ENCODE results near the gene C11orf91. TPM values are rescaled to one million over a fixed set of nuclear protein-coding genes. Genes with fewer than 3 reads are reported as not detected.
A peak's percentile ranks its signal among the peaks of the same experiment; 100 is the strongest.

Gene C11orf91
- total RNA-seq, 2 experiments from 2014 or later = not detected

- Mint-ChIP-seq H3K4me1 (ENCODE audit: low read depth) (peaks cover 3% of the 10 kb centered on the region), H3K36me3 (ENCODE audit: low read depth) (no peaks in the 10 kb centered on the region), H3K9me3 (no peaks in the 10 kb centered on the region), H3K27me3 (ENCODE audit: low read depth) (peaks cover 7% of the 10 kb centered on the region), H3K27ac (no peak overlapping the region), H3K4me3 (no peak overlapping the region)
- intact Hi-C loops (cut with micrococcal nuclease) = loop anchor here (5.0 kb wide), 1 partner anchor 72 kb away; no protein-coding TSS in a partner anchor
- CTCF ChIA-PET = interaction anchor here (1.1 kb wide), 1 partner anchor 9 kb away, joined by 6 read pairs; no protein-coding TSS in a partner anchor
- no peak for DNase-seq
Measured at GRCh38 chr11:33694346-33695050, 6.1 kb downstream of the C11orf91 start.

- H3K4me3 Mint-ChIP-seq = no peak overlapping the region
- CTCF ChIA-PET = interaction anchor here (0.8 to 1.0 kb wide), 2 partner anchors 8 to 146 kb away, joined by 3 read pairs; no protein-coding TSS in a partner anchor
- intact Hi-C loops (cut with micrococcal nuclease) = loop anchor here (5.0 kb wide), 1 partner anchor 70 kb away; no protein-coding TSS in a partner anchor
- DNase-seq = no peak
- peaks cover 3% of the 10 kb centered on the region for H3K4me1 Mint-ChIP-seq (ENCODE audit: low read depth)
- H3K27ac Mint-ChIP-seq = no peak overlapping the region
- peaks cover 7% of the 10 kb centered on the region for H3K27me3 Mint-ChIP-seq (ENCODE audit: low read depth)
- H3K36me3 Mint-ChIP-seq (ENCODE audit: low read depth) = no peaks in the 10 kb centered on the region
- no peaks in the 10 kb centered on the region for H3K9me3 Mint-ChIP-seq
Measured at GRCh38 chr11:33692541-33692940, 8.1 kb downstream of the C11orf91 start.

GRCh38 chr11:33692013-33692504, 8.6 kb downstream of the C11orf91 start:
- Mint-ChIP-seq H3K4me3 (no peak overlapping the region), H3K36me3 (ENCODE audit: low read depth) (no peaks in the 10 kb centered on the region), H3K27ac (no peak overlapping the region), H3K27me3 (ENCODE audit: low read depth) (peaks cover 7% of the 10 kb centered on the region), H3K4me1 (ENCODE audit: low read depth) (peaks cover 3% of the 10 kb centered on the region), H3K9me3 (no peaks in the 10 kb centered on the region)
- intact Hi-C loops (cut with micrococcal nuclease) = loop anchor here (5.0 kb wide), 1 partner anchor 70 kb away; no protein-coding TSS in a partner anchor
- CTCF ChIA-PET = interaction anchor here (0.6 to 1.0 kb wide), 3 partner anchors 8 to 145 kb away, joined by 3 read pairs; no protein-coding TSS in a partner anchor
- no peak for DNase-seq

- no peaks in the 10 kb centered on the region for H3K36me3 Mint-ChIP-seq (ENCODE audit: low read depth)
- H3K4me3 Mint-ChIP-seq = no peak overlapping the region
- CTCF ChIA-PET = interaction anchor here (0.6 to 1.0 kb wide), 2 partner anchors 116 to 144 kb away, joined by 3 read pairs; no protein-coding TSS in a partner anchor
- intact Hi-C loops (cut with micrococcal nuclease) = loop anchor here (2.0 to 5.0 kb wide), 2 partner anchors 69 to 680 kb away; no protein-coding TSS in a partner anchor
- no peak for DNase-seq
- peaks cover 3% of the 10 kb centered on the region for H3K4me1 Mint-ChIP-seq (ENCODE audit: low read depth)
- H3K27me3 Mint-ChIP-seq (ENCODE audit: low read depth) = peaks cover 6% of the 10 kb centered on the region
- H3K27ac Mint-ChIP-seq = peak overlapping the region; percentile 15
- no peaks in the 10 kb centered on the region for H3K9me3 Mint-ChIP-seq
Measured at GRCh38 chr11:33691066-33691864, 9.4 kb downstream of the C11orf91 start.

GRCh38 chr11:33690290-33691065, 10.1 kb downstream of the C11orf91 start:
- H3K4me3 Mint-ChIP-seq = no peak overlapping the region
- H3K27me3 Mint-ChIP-seq (ENCODE audit: low read depth) = peaks cover 3% of the 10 kb centered on the region
- intact Hi-C loops (cut with micrococcal nuclease) = loop anchor here (2.0 to 5.0 kb wide), 2 partner anchors 68 to 680 kb away; no protein-coding TSS in a partner anchor
- no peak overlapping the region for H3K27ac Mint-ChIP-seq
- peak; percentile 25 for DNase-seq
- H3K4me1 Mint-ChIP-seq (ENCODE audit: low read depth) = peaks cover 3% of the 10 kb centered on the region
- H3K36me3 Mint-ChIP-seq (ENCODE audit: low read depth) = no peaks in the 10 kb centered on the region
- CTCF ChIA-PET = interaction anchor here (1.3 kb wide), 1 partner anchor 328 kb away, joined by 3 read pairs; no protein-coding TSS in a partner anchor
- no peaks in the 10 kb centered on the region for H3K9me3 Mint-ChIP-seq

- Mint-ChIP-seq H3K9me3 (no peaks in the 10 kb centered on the region), H3K4me1 (ENCODE audit: low read depth) (peaks cover 3% of the 10 kb centered on the region), H3K4me3 (no peak overlapping the region), H3K27me3 (ENCODE audit: low read depth) (peaks cover 7% of the 10 kb centered on the region), H3K27ac (no peak overlapping the region), H3K36me3 (ENCODE audit: low read depth) (no peaks in the 10 kb centered on the region)
- DNase-seq = no peak
- intact Hi-C loops (cut with micrococcal nuclease) = loop anchor here (2.0 to 5.0 kb wide), 2 partner anchors 147 to 523 kb away; no protein-coding TSS in a partner anchor
- CTCF ChIA-PET = interaction anchor here (0.8 to 1.3 kb wide), 2 partner anchors 327 to 512 kb away, joined by 3 read pairs; no protein-coding TSS in a partner anchor
Measured at GRCh38 chr11:33689501-33689900, 11.1 kb downstream of the C11orf91 start.

GRCh38 chr11:33689085-33689484, 11.5 kb downstream of the C11orf91 start:
- Mint-ChIP-seq H3K36me3 (ENCODE audit: low read depth) (no peaks in the 10 kb centered on the region), H3K27me3 (ENCODE audit: low read depth) (peaks cover 10% of the 10 kb centered on the region), H3K4me1 (ENCODE audit: low read depth) (peaks cover 3% of the 10 kb centered on the region), H3K4me3 (no peak overlapping the region), H3K27ac (no peak overlapping the region), H3K9me3 (no peaks in the 10 kb centered on the region)
- intact Hi-C loops (cut with micrococcal nuclease) = loop anchor here (2.0 to 5.0 kb wide), 2 partner anchors 147 to 522 kb away; no protein-coding TSS in a partner anchor
- CTCF ChIA-PET = interaction anchor here (0.8 to 1.3 kb wide), 2 partner anchors 326 to 512 kb away, joined by 3 read pairs; no protein-coding TSS in a partner anchor
- DNase-seq = no peak

GRCh38 chr11:33687733-33688479, 12.7 kb downstream of the C11orf91 start:
- CTCF ChIA-PET = interaction anchor here (0.7 to 1.2 kb wide), 2 partner anchors 55 to 86 kb away, joined by 3 to 6 read pairs; no protein-coding TSS in a partner anchor
- H3K4me1 Mint-ChIP-seq (ENCODE audit: low read depth) = peaks cover 3% of the 10 kb centered on the region
- no peak overlapping the region for H3K27ac Mint-ChIP-seq

GRCh38 chr11:33685082-33685481, 15.5 kb downstream of the C11orf91 start:
- Mint-ChIP-seq H3K4me3 (no peak overlapping the region), H3K9me3 (no peaks in the 10 kb centered on the region), H3K4me1 (ENCODE audit: low read depth) (peaks cover 3% of the 10 kb centered on the region), H3K27ac (no peak overlapping the region), H3K27me3 (ENCODE audit: low read depth) (peaks cover 30% of the 10 kb centered on the region), H3K36me3 (ENCODE audit: low read depth) (no peaks in the 10 kb centered on the region)
- DNase-seq = no peak
- CTCF ChIA-PET = interaction anchor here (0.7 to 1.6 kb wide), 4 partner anchors 9 to 828 kb away, joined by 3 to 6 read pairs (median 4); partner anchors contain the start of gene ELF5
- intact Hi-C loops (cut with micrococcal nuclease) = loop anchor here (5.0 kb wide), 1 partner anchor 143 kb away; no protein-coding TSS in a partner anchor

More at GRCh38 chr11:33687733-33688479, 12.7 kb downstream of the C11orf91 start:
- Mint-ChIP-seq H3K27me3 (ENCODE audit: low read depth) (peaks cover 12% of the 10 kb centered on the region), H3K36me3 (ENCODE audit: low read depth) (no peaks in the 10 kb centered on the region), H3K9me3 (no peaks in the 10 kb centered on the region), H3K4me3 (no peak overlapping the region)
- DNase-seq = peak; percentile 36
- intact Hi-C loops (cut with micrococcal nuclease) = loop anchor here (1.0 to 5.0 kb wide), 3 partner anchors 146 to 521 kb away; no protein-coding TSS in a partner anchor

- no peaks in the 10 kb centered on the region for H3K9me3 Mint-ChIP-seq
- CTCF ChIA-PET = interaction anchor here (0.5 to 1.3 kb wide), 2 partner anchors 321 to 365 kb away, joined by 3 to 4 read pairs; no protein-coding TSS in a partner anchor
- H3K36me3 Mint-ChIP-seq (ENCODE audit: low read depth) = no peaks in the 10 kb centered on the region
- H3K4me3 Mint-ChIP-seq = no peak overlapping the region
- no peaks in the 10 kb centered on the region for H3K4me1 Mint-ChIP-seq (ENCODE audit: low read depth)
- intact Hi-C loops (cut with micrococcal nuclease) = no loop called here
- H3K27ac Mint-ChIP-seq = no peak overlapping the region
- no peak for DNase-seq
- H3K27me3 Mint-ChIP-seq (ENCODE audit: low read depth) = peaks cover 37% of the 10 kb centered on the region
Measured at GRCh38 chr11:33684003-33684706, 16.5 kb downstream of the C11orf91 start.
